Neural cell (in vitro differentiated cells): Measurements from ENCODE around the gene PDZD4. TPM values are rescaled to one million over a fixed set of nuclear protein-coding genes. Genes with fewer than 3 reads are reported as not detected.
"Not testable (repeated sequence)": the region's sequence is repeated elsewhere in the genome, so short reads cannot be mapped to it uniquely, and the experiment has no call there.

Experiments used
- H2AFZ ChIP-seq: fragments of 200-600, 300-800 bp; sonication (generic), shearing (Covaris generic); 2 replicates; pipeline ENCODE4 v1.6.0; 2014; ENCODE audit warnings: low read depth, mild to moderate bottlenecking, antibody characterized with exemption, low read length, moderate library complexity
- H3F3A ChIP-seq: fragments of 200-600 bp; shearing (Covaris generic); 2 replicates; pipeline ENCODE4 v1.6.1; 2016; ENCODE audit warnings: mild to moderate bottlenecking, moderate library complexity, mixed read lengths, antibody characterized with exemption, low read length; ENCODE audit not compliant: insufficient read depth, poor library complexity, severe bottlenecking
- H3K27ac ChIP-seq: fragments of 200-600, 300-800 bp; sonication (generic), shearing (Covaris generic); 2 replicates; pipeline ENCODE4 v1.5.1; 2014; ENCODE audit warnings: mild to moderate bottlenecking, low read length, moderate library complexity
- H3K27me3 ChIP-seq: fragments of 300-800, 200-600 bp; sonication (generic), shearing (Covaris generic); 2 replicates; pipeline ENCODE4 v1.6.0; 2014; ENCODE audit warnings: mild to moderate bottlenecking, low read depth, low read length, moderate library complexity; ENCODE audit not compliant: insufficient read depth
- H3K36me3 ChIP-seq: fragments of 300-800, 200-600 bp; sonication (generic), shearing (Covaris generic); 2 replicates; pipeline ENCODE4 v1.5.1; 2014; ENCODE audit warnings: mild to moderate bottlenecking, antibody characterized with exemption, low read length, moderate library complexity; ENCODE audit not compliant: insufficient read depth
- H3K4me2 ChIP-seq: fragments of 300-800, 200-600 bp; sonication (generic), shearing (Covaris generic); 2 replicates; pipeline ENCODE4 v1.6.0; 2014; ENCODE audit warnings: mild to moderate bottlenecking, low read length
- H3K4me3 ChIP-seq: fragments of 300-800, 200-600 bp; sonication (generic), shearing (Covaris generic); 2 replicates; pipeline ENCODE4 v1.5.1; 2014; ENCODE audit warnings: mild to moderate bottlenecking, low read length, moderate library complexity
- H3K79me2 ChIP-seq: fragments of 200-600 bp; shearing (Covaris generic); replicated peaks from 2 replicates; pipeline ENCODE4 v1.6.0; 2014; ENCODE audit warnings: mild to moderate bottlenecking, low read length, moderate library complexity; ENCODE audit not compliant: insufficient read depth
- H3K9ac ChIP-seq: fragments of 300-800, 200-600 bp; sonication (generic), shearing (Covaris generic); 2 replicates; pipeline ENCODE4 v1.6.1; 2016; ENCODE audit warnings: mild to moderate bottlenecking, low read length, mixed read lengths
- H3K9me2 ChIP-seq: fragments of 200-600 bp; shearing (Covaris generic); 2 replicates; pipeline ENCODE4 v1.6.1; 2016; ENCODE audit warnings: mild to moderate bottlenecking, low read length, mixed read lengths; ENCODE audit not compliant: insufficient read depth
- H3K9me3 ChIP-seq: fragments of 200-600, 300-800 bp; sonication (generic), shearing (Covaris generic); 2 replicates; pipeline ENCODE4 v1.6.1; 2016; ENCODE audit warnings: mild to moderate bottlenecking, mixed run types, low read length, moderate library complexity, mixed read lengths
- H4K20me1 ChIP-seq: fragments of 200-600 bp; shearing (Covaris generic); 2 replicates; pipeline ENCODE4 v1.6.1; 2016; ENCODE audit warnings: mild to moderate bottlenecking, mixed run types; ENCODE audit not compliant: insufficient read depth
- CTCF ChIP-seq: fragments of 450-650 bp; IDR thresholded peaks from 2 replicates; pipeline ENCODE4 v1.5.1; 2014; ENCODE audit warnings: antibody characterized with exemption, mild to moderate bottlenecking, moderate library complexity; ENCODE audit not compliant: poor library complexity, severe bottlenecking
- EP300 ChIP-seq: fragments of 450-650 bp; conservative IDR thresholded peaks from 2 replicates; pipeline ENCODE4 v1.6.1; 2014; ENCODE audit warnings: antibody characterized with exemption, mild to moderate bottlenecking, moderate library complexity; ENCODE audit not compliant: poor library complexity, severe bottlenecking
- EZH2 ChIP-seq: fragments of 200-600, 300-800 bp; shearing (Covaris generic), sonication (generic); IDR thresholded peaks from 2 replicates; pipeline ENCODE4 v1.6.1; 2014; ENCODE audit warnings: antibody characterized with exemption, low read length, borderline replicate concordance, mild to moderate bottlenecking; ENCODE audit not compliant: insufficient read depth, poor library complexity, severe bottlenecking
- MXI1 ChIP-seq: fragments of 450-650 bp; conservative IDR thresholded peaks from 2 replicates; pipeline ENCODE4 v1.6.1; 2014; ENCODE audit warnings: antibody characterized with exemption, mild to moderate bottlenecking; ENCODE audit not compliant: poor library complexity, severe bottlenecking
- POLR2AphosphoS5 ChIP-seq: IDR thresholded peaks from 2 replicates; pipeline ENCODE4 v1.6.1; 2012
- RAD21 ChIP-seq: fragments of 450-650 bp; conservative IDR thresholded peaks from 2 replicates; pipeline ENCODE4 v1.6.1; 2014; ENCODE audit warnings: antibody characterized with exemption, mild to moderate bottlenecking, moderate library complexity
- REST ChIP-seq: IDR thresholded peaks from 2 replicates; pipeline ENCODE4 v1.6.1; 2012; ENCODE audit warnings: borderline replicate concordance
- SMC3 ChIP-seq: fragments of 450-650 bp; conservative IDR thresholded peaks from 2 replicates; pipeline ENCODE4 v1.6.1; 2014; ENCODE audit warnings: antibody characterized with exemption, mild to moderate bottlenecking, moderate library complexity; ENCODE audit not compliant: poor library complexity
- TAF1 ChIP-seq: IDR thresholded peaks from 2 replicates; pipeline ENCODE4 v1.6.1; 2012; ENCODE audit warnings: low read depth
- polyA plus RNA-seq: library from polyadenylated mRNA; depleted of rRNA; stranded (reverse); fragments of >200 nt; gene quantifications from 2 replicates; pipeline ENCODE4 v1.2.3, GENCODE V29; 2014

PDZD4 gene
- polyA plus RNA-seq, 1 donor from 2014 or later: 343 TPM

- not testable (repeated sequence) for H3F3A ChIP-seq, H3K4me3 ChIP-seq, H3K4me2 ChIP-seq, H3K36me3 ChIP-seq, H3K27me3 ChIP-seq, H2AFZ ChIP-seq, H3K9me3 ChIP-seq, H4K20me1 ChIP-seq, H3K9me2 ChIP-seq
- Histone ChIP-seq H3K27ac (peak overlapping the region; percentile 82), H3K79me2 (peaks cover 69% of the 10 kb centered on the region), H3K9ac (peak overlapping the region; percentile 79)
Observed at GRCh38 chrX:153818064-153818463, 12.3 kb downstream of the PDZD4 start.

- TF ChIP-seq POLR2AphosphoS5 (no peak), CTCF (no peak)
- Histone ChIP-seq H3K36me3 (no peaks in the 10 kb centered on the region), H3K4me2 (no peak overlapping the region), H3K9ac (no peak overlapping the region), H3F3A (no peaks in the 10 kb centered on the region), H3K9me2 (no peaks in the 10 kb centered on the region), H3K9me3 (no peaks in the 10 kb centered on the region), H3K27ac (no peak overlapping the region), H3K79me2 (peaks cover 65% of the 10 kb centered on the region), H3K27me3 (no peaks in the 10 kb centered on the region), H4K20me1 (no peaks in the 10 kb centered on the region), H2AFZ (no peak overlapping the region), H3K4me3 (no peak overlapping the region)
Observed at GRCh38 chrX:153816831-153817690, 13.3 kb downstream of the PDZD4 start.

- Histone ChIP-seq H3K4me2 (no peak overlapping the region), H3K4me3 (no peak overlapping the region), H2AFZ (no peak overlapping the region), H3F3A (no peaks in the 10 kb centered on the region), H3K36me3 (no peaks in the 10 kb centered on the region), H3K9ac (no peak overlapping the region), H3K9me2 (no peaks in the 10 kb centered on the region), H3K27ac (peak overlapping the region; percentile 16), H3K27me3 (no peaks in the 10 kb centered on the region), H4K20me1 (no peaks in the 10 kb centered on the region), H3K9me3 (no peaks in the 10 kb centered on the region), H3K79me2 (peaks cover 62% of the 10 kb centered on the region)
- no peak for TF ChIP-seq EZH2
- no peak for TF ChIP-seq REST
- no peak for TF ChIP-seq POLR2AphosphoS5
- TF ChIP-seq EP300: no peak
- no peak for TF ChIP-seq TAF1
- no peak for TF ChIP-seq MXI1
- no peak for TF ChIP-seq SMC3
- no peak for TF ChIP-seq RAD21
- no peak for TF ChIP-seq CTCF
Observed at GRCh38 chrX:153814591-153815315, 15.6 kb downstream of the PDZD4 start.
